Measurements from ENCODE around the gene C18orf54.
A peak's percentile ranks its signal among the peaks of the same experiment; 100 is the strongest.

Gene C18orf54

DNA sequence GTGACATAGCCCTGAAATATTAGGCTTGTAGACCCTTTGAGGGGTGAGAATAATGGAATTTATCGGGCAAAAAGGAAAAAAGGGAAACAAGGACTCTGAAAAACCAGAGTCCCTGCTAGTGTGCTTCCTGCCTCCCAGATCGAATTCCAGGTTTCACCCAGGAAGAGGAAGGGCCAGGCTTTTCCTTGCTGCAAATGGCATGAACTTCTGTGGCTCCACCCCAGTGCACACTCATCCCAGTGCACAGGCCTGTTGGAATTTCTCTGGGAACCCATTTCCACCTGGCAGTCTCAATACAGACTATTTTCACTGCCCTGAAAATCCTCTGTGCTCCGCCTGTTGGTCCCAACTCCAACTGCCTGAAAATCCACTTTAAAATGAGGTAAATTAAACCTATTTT is 29.9 kb downstream of the C18orf54 start:
- no peak for DNase-seq

DNA sequence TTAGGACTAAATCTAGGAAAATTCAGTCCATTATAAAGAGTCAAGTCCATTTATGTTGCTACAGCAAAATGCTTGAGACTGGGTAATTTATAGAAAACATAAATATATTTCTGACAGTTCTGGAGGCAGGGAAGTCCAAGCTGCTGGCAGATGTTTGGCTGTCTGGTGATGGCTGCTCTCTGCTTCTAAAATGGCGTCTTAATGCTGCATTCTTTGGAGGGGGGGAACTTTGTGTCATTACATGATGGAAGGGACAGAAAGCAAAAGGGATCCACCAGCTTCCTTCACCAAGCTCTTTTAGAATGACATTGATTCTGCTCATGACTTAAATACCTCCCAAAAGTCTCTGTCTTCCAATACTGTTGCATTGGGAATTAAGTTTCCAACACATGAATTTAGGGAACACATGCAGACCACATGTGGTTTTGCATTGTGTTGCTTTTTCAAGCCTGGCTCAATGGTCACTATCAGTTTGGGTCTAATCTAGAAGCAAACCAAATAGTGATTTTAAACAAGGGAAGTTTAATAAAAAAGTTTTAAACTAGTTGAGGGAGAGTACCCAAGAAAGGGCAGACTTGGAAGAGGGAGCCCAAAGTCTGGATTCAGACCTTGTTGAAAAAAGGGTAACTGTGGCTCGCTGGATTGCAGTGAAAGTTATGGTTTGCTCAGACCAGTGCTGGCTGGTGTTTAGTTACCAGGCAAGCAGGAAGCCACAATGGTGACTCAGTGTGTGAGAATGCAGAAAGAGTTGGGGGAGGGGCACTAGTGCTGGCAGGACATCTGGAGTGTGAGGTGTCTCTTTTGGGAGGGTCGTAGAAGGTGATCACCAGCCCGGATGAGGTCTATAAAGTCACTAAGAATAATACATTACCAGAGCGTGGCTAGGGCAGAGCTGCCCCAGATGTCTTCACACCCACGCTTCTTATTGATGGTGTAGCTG is 30.8 kb downstream of the C18orf54 start:
- DNase-seq = peak; percentile 6

DNA sequence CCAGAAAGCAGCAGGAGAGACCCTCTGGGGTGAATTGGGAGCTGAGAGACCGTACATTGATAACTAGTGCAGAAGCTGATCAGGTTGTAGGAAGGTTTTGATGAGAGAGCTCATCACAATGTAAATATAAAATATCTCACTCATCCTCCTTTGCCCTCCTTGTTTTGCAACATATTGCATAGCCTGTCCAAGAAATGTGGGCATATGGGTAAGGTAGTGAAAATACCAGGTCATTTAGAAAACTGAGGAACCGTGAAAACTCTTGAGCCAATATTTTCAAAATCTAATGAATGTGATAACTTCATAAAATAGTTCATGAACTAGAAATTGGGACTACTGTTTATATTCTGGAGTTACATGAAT is 31.4 kb downstream of the C18orf54 start:
- no peak for DNase-seq

DNA sequence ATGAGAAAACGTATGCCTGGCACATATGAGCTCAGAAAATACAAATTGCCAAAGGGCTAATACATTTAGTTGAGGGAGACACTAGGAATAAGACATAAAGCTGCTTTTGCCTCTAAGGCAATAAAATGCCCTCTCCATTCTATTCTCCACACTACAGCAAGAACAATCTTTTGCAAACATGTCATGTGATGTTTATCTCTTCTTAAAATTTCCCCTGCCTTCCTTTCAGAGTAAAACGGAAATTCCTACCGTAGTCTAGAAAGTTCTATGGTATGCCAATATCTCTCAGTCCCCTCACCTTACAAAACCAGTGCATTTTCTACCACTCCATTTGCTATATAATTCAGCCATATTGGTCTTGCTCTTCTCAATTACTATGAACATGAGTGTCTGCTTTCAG is 33.1 kb downstream of the C18orf54 start:
- DNase-seq = no peak

DNA sequence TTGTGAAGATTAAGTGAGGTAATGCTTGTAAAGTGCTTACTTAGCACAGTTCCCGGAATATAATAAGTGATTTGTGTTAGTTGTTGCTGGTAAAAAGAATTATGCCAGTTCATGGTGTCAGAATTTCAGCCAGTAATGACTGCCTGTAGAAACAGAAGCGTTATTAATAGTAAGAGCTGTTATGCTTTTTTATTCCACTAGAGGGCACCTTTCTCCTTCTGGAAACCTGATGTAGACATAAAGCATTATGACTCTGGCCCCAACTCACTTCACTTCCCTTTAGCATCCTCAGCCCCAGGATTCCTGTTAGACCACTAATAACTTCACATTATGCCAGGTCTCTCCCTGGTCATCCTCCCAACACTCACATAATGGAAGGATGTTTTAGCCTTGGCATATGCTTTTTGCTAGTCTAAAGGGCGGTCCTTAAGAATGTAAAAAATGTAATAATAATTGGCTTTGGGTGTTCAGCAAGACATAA is 34.9 kb downstream of the C18orf54 start:
- no peak for DNase-seq

DNA sequence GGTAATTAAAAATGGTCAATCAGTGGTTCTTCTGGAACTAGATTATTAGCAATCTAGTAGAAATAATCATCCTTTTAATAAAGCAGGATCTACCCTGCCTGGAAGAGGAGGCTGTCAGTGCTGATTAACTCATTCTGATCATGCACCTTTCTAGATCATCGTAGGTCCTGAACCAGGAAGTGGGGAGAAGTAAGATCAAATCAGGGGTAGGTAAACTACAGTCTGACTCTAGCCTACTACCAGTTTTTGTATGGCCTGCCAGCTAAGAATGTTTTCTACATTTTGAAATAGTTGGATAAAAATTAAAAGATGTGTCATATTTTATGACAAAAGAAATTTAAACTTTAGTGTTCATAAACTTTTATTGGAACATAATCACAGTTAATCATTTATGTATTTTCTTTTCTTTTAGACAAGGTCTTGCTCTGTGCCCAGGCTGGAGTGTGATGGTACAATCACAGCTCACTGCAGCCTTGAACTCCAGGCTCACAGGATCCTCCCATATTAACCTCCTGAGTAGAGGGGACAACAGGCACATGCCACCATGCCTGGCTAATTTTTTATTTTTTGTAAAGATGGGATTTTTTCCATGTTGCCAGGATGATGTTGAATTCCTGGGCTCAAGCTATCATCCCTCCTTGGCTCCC is 36.1 kb downstream of the C18orf54 start:
- no peak for DNase-seq

DNA sequence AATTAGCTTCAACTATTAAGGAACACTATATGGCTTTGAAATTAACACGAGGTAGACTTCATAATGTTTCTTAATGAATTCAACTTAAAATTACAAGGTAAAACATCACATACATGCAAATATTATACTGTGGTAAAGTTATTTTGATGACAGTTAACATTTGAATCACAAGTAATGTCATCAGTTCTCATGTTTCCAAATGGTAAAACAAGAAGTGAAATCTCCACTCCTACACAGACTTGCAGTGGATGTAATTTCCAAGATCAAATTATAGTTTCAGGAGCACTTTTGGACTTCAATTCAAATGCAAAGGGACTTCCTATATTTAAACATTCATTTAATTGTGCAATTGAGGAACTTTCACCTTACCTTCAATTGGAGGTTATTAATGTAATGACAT is 39.1 kb downstream of the C18orf54 start:
- DNase-seq = no peak

DNA sequence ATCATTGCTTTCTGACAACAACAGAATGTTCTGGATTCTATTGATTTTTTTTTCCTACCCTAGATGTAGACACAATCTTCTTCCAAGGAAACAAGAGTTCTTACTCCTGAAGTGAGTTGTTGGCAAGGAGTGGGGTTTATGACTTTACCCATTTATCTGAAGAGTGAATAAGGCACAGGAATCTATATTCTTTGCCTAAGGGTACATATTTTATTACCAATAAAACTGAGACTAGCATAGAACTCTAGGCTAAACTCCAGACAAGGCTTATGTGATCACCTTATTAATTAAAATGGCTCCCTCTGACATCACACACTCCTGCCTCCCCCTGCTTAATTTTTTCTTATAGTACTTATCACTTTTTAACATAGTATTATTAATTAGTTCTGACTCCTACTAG is 47.6 kb downstream of the C18orf54 start:
- DNase-seq = no peak

DNA sequence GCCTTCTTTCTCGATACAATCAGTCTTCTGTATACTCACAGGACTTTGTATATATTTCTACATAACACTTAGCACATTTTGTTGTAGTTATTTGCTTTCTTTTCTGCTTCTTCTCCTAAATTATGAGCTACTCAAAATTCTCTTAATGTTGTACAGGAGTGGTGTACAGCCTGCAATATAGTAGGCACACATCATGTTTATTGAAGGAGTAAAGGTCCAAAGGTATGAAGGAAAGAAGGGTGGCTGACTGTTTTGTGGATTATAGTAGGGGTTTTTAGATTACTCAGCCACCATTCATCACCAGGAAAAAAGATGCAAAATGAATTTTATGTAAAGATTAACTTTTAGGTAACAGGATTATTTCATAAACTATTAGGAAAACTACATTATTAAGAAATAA is 54.1 kb downstream of the C18orf54 start:
- no peak for DNase-seq

DNA sequence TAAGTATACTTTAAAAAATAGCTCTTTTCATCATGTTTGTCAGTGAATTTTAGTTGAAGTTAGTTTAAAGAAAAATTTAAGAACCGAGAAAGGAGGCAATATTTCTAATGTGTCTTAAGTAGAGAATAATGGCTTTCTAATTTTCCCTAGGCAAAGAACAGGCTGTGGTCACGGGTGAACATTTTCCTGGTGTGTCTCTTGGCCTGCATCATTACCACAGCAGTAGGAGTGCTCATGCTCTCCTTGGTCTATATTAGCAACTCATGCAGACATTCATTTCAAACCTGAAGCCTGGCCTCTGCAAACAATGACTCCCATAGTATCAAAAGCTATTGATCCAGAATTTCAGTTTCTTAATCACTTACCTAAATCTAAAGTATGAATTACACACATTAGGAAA is 57.4 kb downstream of the C18orf54 start:
- DNase-seq = no peak

DNA sequence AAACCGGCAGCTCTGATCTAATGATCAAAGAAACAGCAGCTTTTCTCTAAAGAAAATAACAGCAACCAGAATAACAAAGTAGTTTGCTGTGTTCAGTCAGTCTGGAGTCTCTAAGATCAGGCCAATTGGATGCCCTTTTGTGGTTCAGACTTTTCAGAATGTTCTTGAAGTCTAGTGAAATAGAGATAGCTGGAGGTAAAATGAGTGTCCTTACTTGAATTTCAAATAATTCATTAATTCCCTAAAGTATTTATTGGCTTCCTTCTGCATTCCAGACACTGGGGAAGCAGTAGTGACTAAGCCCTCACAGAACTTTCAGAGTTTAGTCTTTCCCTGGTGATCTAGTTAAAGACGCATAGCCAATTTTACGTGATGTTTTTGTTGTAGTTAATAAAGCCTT is 58.7 kb downstream of the C18orf54 start:
- no peak for DNase-seq

DNA sequence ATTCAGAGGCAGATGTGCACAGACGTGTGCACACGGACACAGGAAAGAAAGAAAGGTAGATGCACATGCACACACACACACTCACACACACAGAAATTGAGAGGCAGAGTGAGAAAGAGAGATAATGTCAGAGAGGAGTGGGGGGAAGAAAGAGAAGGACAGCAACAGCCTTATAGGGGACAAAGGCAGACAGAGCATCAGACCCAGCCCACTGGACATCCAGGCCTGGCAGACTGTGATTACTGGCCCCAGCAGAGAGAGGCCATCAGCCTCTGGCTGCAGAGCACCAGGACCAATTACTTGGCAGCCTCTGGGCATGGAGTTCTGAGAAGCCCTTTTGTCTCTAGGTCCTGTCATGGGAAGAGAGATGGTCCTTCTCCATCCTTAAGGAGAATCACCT is 66.1 kb downstream of the C18orf54 start:
- no peak for DNase-seq

DNA sequence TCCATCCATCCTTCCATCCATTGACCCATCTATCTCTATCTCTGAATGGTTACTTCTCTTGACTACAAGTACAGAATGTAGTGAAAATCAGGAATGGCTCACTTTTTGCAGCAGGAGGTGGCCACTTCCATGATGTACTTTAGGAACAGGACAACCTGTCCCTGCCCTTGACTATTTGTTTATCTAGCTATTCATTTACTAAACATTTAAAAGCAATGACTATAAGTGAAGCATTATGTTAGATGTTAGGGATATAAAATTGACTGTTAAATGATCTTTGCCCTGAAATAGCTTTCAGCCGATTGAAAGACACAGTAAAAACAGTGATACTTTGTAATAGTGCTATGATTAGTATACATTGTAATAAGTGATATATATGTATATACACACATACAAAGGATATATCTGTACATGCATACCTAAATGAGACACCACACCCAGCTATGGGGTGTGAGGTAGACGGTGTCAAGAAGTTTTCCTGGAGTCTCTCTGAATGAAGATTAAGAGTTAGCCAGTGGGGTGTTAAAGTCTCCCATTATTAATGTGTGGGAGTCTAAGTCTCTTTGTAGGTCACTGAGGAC is 68.5 kb downstream of the C18orf54 start:
- DNase-seq = no peak

Measured in CD4-positive, alpha-beta T cell treated with Interleukin-17A for 4 hours (primary cell).